Embryonic facial prominence (tissue), 1 donor: ENCODE data around the gene RND3.
A peak's percentile ranks its signal among the peaks of the same experiment; 100 is the strongest.

Experiments used
- DNase-seq: peaks from one replicate; pipeline ENCODE4 v3.0.0-alpha.2; 2016; ENCODE audit errors: extremely low spot score

Gene RND3

DNA sequence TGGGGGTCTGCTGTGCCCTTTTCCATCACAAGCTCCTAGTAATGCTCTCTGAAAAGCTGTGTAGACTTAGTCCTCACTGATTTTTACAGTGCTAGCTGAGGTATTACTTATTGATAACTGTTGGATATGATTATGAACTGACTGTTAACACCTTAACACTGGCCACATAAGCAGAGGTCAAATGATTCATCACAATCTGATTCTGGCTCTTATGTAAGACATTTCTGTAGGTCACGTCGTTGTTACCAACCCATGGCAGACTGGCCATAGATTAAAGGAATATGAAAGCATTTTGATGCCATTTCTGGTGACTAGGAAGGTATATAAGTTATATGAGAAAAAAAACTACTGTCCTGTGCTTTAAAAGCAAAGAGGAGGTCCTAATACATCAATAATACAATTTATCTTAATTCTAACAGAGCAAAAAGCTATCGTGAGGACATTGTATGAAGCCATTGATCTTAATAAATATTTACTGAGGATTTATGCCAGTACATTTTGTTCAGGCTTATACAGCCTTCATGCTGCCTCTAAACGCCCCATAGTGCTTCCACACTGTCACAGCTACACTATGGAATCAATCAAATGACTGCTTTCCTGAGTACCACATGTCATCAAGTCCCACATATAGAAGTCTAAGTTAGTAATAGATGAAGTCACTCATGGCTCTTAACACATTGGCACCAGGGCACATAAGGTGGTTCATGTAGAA is 6.9 kb upstream of the RND3 start:
- DNase-seq: no peak

DNA sequence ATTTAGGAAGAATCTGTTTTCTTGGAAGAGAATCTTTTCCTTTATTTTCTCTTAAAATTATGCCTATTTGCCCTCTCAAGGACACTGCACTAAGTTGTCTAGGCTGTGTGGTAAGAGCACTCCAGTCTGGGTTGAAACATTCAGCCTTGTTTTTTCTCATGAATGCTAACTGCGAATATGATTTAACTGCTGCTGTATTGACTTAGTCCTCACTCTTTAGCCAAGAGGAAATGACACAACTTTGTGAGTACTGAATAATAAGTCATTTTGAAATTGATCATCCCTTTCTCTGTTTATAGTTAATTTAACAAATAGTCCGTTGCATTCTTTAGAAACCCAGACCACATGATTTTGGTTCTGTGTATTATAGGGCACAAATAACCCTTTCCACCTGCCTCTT is 4.5 kb upstream of the RND3 start:
- DNase-seq: no peak

DNA sequence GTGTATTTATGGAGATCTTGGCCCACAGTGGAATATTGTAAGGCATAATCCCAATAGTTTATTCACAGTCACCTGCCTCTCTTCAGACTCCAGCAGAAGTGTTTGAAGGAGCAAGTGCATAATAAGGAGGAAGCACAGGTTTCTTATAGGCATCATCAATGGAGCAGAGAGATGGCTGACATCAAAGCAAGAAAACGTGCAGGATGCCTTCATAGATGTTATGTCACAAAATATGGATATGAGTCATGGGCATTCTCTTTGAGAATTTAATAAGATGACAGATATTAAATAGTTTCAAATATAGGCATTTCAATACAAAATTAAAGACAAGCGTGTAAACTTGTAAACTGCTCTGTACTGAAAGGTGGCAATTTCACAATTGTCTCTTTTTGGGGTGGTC is 4.0 kb upstream of the RND3 start:
- DNase-seq: no peak

DNA sequence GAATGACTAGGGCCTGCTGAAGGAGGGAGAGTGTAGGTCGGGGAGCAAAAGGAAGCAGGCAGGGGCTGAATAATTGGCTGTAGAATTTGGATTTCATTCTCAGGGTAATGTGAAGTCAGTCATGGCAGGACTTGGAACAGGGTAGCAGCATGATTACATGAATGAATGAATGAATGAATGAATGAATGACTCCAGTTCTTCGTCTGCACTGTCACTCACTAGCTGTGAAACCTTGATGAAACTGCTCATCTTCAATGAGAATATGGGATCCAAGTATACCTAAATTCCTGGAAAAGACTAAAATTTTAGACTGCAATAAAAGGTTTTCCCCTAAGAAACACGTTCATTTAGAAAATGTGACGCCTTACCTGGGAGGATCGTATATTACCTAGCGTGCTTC is 3.0 kb upstream of the RND3 start:
- no peak for DNase-seq

DNA sequence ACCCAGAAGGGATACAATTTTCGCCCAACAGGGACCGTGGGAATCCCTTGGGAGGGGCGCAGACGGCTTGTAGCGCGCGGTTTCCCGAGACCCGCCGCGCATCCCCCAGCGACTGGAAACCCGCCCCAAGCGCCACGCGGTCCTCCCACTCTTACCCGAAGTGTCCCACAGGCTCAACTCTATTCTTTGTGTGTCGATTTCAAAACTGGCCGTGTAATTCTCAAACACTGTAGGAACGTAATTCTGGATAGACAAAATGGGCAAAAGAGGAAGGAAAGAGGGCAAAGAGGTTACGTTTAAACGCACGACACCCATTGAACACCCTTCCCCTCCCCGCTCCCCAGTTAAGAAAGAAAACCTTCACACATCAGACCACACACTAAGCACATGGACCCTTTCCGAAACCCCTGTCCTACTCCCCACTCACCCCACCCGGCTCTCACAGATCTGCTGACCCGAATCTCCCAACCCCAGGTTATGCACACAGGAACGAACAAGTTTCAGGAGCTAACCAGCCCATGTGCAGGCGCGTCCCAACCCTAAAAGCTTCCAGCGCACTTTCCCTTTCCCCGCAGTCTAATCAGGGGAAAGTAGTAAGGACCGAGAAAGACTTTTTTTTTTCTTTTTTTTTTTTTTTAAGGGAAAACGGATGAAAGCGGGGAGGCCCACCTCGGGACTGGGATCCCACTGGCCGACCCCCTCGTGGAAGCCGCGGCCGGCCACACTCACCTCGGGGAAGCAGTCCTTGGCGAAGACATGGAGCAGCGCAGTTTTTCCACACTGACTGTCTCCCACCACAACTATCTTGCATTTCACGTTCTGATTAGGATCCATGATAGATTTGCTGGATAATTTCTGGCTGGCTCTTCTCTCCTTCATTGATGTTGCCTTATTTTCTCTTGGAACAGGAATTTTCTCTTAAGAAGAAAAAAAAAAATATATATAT is 655 bp downstream of the RND3 start:
- DNase-seq: peak; percentile 42

DNA sequence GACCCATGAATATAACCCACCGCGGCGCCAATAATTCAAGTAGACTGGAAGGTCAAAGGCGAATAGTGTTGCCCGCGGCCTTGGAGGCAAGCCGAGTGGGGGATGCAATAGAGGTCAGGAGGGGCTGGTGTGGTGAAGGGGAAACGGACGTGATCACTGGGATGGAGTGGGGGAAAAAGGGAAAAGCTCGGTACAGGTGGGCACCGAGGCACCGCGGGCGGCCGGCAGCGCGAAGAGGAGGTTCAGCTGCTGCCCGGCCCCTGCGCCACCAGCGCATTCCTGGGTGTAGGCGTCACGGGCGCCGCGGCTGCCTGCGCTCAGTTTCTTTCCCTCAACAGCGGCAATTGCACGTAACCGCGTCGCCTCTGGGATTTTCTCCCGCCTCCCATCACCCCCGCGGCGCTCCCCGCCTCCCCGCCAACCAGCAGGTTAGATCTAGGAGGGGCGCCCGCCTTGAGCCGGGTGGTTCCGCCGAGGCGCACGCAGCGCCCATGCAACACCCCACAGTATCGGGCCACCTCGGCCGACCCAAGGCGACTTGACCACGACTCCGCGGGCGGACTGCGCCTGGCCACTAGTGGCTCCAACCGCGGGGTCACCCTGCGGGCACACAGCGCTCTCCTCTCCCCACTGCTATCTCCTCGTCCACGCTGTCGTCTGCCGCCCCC is 1.5 kb downstream of the RND3 start:
- peak; percentile 53 for DNase-seq

DNA sequence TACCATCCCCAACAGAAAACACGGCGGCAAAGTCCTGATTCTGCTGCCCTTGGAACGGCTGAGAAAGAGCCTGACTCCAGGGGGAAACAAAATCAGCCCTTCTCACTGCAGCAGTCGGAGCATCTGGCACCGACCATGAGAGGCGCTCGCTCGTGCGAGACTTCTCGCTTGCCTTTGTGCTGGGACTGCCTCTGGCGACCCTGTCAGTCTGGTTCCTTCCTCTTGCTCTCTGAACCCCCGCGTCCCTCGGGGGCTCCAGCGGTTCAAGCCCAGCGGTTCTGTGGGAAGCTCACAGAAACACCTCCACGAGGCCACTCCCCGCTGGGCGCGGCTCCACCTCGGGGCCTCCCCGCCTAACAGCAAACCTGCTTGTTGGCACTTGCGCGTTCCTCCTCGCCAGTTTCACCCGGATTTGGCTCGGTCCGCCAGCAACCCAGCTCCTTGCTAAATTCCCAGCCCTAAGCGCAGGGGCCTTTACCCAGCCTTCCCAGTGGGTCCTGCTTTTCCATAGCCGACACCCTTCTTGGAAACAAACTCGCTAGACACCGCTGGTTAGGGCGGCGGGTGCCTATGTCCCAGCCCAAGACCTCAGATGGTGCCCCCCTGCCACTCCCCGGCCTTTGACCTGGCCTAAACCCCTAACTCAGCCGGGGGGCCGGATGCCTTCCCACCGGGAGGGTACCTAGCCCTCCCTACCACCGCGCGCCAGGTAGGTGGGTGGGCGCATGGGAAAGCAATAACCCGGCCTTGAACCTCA is 2.2 kb downstream of the RND3 start:
- DNase-seq: peak; percentile 67

DNA sequence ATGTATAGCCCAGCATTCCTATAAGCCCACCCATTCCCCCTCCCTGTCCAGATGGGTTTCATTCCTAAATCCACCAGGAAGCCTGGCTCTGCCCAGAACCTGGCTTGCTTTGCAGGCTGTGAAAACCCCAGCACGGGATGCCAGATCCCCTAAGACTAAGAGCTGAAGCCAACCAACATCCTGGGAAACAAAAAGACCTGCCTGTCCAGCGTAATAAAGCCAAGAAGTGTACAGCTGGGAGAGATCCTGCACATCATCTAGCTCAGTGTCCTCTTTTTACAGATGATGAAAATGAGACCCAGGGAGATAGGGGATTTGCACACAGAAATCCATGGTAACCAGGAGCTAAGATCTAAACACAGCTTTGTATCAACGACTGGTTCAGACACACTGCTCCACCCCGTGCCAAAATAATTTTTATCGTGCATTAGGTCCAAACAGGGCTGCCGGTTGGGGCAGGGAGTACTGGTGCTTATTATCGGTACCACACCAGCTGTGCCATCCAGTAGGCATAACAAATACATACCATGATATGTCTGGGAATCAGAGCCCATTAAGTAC is 2.9 kb downstream of the RND3 start:
- no peak for DNase-seq

DNA sequence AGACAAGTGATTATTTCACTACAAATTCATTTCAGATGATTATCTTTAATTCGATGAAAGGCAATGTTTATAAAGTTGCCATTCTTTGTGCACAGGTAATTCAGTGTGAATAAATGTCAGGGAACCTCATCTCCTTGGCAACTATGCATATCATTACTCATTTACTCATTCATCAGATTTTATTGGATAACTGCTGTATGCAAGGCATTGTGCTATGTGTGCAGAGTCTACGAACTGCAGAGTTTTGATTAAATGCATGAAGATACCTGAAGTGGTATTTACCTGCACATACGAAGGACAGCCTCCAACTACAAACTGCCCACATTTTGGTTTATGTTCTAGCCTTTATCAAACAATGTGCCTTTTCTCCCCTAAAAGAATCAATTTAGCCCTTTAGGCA is 3.5 kb downstream of the RND3 start:
- no peak for DNase-seq

DNA sequence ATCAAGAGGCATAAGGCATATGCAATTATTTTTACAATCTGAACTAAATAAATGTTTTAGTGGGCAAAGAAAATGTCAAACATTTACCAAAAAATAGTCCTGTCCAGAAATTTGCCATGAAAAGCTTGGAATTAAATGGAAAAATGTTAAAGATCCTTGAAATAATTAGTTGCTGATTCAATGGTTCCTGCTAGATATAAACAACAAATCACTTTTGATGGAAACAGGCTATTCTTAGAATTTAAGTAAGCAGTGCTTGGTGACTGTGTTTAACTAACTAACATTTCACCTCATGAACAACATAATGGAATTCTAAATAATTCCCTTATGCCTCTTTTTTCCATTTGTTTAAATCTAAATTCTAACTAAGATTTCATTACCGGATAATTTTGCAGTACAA is 3.9 kb downstream of the RND3 start:
- no peak for DNase-seq

DNA sequence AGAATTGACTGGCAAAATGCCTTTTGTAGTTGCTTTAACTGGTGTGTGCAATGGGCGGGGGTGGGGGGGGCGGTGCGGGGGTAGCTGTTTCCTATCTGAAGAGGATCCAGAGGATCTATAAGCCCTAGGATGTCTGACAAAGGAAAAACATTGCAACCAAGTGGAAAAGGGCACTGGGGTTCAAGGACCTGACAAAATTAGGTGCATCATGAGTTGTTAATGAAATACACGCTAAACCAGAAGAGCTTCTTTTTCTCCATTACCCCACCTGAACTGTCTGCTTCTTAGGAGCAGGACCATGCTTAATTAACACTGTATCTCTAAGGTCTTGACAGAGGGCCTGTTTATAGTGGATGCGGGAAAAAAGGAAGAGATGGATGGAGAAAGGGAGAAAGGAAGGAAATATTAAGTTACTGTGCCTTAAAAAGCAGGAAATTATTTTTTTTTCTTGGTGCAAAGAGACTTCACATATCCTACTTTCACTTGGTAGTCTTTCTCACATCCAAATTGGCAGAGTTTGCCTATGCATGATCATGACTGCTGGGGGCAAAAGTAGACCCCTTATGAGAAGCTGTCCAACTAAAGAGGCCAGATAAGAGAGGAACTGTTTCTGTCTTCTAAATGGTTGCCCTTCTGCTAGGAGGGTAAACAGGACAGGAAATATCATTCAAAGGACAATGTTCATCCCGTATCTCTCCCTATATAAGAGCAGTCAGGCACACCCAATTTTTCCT is 4.6 kb downstream of the RND3 start:
- no peak for DNase-seq

DNA sequence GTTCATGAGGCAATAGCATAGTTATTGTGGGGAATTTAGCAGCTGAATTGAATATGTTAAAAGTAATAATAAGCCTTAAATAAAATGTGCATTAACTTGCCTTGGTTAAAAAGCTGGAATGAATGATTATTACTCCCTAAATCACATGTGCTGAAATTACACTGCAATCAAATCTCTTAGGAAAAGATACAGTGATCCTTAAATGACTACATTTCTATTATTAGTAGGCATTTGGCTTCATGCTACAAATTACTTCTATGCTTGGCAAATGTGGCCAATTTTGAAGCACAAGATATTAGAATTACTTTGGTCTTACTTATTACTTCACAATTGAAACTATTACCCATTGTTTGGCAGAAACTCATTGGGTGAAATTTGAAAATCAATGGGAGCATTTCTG is 5.4 kb downstream of the RND3 start:
- no peak for DNase-seq

DNA sequence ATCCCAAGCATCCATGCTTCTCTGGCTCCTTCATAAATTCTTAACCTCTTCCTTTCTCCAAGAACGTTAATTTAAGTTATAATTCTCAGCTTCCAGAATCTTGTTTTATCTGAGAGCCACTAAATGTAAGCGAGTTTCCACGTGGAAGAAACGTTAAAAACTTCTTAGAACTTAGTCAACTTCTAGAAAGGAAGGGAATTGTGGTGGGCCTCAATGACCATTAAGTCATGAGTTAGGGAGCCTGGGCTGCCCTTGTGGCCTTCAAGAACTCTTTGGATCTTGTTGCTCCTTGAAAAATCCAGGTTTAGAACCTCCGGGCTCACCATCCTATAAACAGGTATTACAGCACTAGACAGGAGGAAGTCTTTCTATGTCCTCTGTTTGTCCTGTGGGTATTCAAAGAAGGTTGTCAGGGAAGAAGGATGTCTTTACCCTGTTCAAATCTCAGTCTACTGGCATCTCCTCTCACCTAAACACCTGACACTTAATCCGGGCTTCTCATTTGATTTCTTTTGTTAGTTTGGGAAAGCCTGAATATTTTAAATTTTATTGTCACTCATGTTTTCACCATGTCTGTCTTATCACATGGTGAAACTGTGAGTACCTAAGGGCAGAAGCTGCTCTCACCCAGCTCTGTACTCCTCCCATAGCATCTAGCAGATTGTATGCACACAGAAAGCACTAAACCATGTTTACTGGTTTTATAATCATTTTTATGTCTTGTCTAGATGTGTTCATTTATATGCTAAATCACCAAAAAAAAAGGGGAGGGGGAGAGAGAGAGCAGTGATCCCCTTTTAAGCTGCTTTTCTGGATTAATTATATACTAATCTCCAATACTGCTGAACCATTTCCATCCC is 6.3 kb downstream of the RND3 start:
- DNase-seq: no peak

DNA sequence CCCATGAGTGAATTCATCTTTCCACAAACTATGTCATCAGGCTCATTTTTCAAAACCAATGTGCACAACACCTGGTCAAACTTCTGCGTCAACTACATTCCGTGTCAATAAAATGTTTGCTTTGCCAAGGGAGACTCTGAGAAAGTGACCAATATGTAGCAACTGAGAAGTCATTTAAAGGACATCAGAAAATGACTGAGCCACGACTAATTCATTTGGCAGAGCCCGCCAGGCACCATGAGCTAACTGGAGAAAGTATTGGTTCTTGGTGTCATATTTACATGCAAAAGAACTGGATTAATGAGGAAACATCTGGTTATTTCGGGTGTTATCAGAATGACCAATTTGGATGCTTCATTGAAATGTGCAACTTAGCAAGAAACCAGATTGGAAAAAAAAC is 7.2 kb downstream of the RND3 start:
- no peak for DNase-seq

DNA sequence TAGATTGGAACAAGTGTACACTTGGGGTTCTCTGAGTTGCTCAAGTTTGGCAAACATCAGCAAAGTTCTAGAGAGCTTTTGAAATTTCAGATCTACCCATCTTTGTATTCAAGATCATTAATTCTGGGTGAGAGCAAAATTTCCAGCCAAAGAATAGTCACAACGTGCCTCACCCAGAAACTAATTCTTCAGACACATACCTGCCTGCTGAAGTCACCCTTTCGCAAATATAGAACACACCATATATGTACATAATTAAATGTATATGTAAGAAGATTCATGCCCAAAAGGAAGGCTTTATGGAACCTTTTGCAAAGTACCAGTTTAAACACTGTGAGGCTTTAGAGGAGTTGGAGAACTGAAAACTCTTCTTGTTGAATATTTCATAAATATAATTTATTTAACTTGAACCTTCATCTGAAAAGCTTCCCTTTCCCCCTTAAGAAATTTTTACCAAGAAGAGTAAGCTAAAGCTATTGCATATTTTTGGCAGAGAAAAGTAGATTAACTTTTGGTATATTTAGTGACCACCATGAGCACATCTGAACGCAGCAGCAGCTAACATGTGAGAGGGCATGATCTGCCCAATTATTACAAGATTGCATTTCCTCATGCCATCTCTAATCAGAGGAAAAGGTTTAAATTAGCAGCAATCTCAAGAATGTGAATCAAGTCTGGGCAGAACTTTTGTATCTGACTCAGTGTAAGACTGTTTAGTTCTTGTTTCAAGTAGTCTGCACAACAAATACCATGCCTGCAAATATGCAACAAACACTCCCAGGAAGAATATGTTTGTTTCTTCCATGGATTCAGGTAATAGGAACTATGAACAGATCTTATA is 8.2 kb downstream of the RND3 start:
- no peak for DNase-seq

DNA sequence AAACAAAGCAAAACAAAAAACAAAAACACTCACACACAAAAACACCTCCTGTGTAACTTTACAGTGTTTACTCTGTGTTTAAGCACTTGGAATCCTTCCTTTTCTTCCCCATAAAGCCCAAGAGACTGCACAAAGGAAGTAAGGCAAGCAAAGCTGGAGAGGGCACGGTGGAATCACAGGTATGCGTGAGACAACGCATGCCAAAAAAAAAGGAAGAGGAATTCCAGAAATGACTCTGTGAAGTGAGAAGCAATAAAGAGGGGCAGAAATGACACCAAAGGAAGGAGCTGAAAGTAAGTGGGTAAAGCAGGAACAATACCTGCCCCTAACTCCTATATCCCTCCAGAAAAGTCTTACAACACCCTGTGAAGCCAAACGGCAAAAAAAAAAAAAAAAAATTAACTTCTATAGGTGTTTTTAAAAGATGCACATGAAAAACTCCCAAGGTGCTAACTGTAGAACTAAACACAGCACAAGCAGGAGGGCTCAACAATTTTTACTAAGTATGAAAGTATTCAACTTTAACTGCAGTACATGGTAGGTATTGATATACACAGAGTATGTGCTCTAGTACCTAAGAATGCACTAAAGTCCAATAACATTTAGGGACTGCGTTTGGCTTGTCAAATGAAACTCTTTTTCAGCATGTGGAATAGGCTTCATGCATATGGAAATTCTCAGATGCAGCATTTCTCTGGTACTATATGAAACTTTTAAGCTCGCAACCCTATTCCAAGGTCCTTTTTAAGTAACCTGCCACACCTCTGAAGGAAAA is 9.1 kb downstream of the RND3 start:
- no peak for DNase-seq

DNA sequence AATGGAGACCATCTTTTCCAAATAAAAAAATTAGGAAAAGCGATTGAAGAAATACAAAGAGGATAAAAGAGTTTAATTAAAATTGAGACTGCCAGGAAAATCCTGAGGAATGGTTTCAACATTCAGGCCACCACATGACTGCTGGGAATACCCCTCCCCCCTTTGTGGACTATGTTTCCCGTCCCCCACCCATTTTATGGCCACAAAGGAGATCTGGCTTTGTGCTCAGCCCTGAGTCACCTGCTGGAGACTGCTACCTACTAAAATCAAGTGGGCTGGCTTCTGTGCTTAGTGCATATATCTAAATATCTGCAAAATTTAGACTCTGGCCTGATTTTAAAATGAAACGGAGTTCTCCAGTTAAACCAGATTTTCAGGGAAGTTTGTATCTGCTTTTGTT is 10.1 kb downstream of the RND3 start:
- no peak for DNase-seq

DNA sequence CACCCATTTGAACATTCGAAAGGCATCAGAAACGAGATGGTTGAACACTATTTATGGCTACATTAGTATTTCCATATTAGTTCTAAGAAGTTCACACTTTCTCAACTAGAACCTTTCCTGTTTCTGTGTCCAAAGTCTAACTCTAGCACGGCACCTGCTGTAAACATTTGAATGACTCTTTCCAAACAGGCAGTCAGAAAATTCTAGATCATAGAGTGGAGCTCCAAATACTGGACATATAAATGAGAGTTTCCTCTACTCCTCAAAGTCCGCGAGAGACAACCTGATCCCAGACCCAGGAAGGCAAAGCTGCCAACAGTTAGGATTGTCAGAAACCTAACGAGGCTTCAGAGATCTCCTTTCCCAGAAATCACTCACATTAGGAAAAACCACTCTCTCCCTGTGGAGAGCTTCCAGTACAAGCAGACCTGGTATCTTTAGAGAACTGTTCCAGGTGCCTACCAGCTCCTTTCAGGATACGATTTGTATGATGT is 10.6 kb downstream of the RND3 start:
- no peak for DNase-seq
